Hematopoietic multipotent progenitor cell treated with erythropoietin and hydrocortisone succinate and interleukin-3 and kit ligand, for 15 days (in vitro differentiated cells): Measurements from ENCODE around the gene IL15.
"Not testable (repeated sequence)": the region's sequence is repeated elsewhere in the genome, so short reads cannot be mapped to it uniquely, and the experiment has no call there.

ENCODE experiments used
- DNase-seq: peaks from one replicate; pipeline ENCODE4 v3.0.0-alpha.2; 2015; ENCODE audit warnings: low spot score

The IL15 gene, protein sequence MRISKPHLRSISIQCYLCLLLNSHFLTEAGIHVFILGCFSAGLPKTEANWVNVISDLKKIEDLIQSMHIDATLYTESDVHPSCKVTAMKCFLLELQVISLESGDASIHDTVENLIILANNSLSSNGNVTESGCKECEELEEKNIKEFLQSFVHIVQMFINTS

DNA sequence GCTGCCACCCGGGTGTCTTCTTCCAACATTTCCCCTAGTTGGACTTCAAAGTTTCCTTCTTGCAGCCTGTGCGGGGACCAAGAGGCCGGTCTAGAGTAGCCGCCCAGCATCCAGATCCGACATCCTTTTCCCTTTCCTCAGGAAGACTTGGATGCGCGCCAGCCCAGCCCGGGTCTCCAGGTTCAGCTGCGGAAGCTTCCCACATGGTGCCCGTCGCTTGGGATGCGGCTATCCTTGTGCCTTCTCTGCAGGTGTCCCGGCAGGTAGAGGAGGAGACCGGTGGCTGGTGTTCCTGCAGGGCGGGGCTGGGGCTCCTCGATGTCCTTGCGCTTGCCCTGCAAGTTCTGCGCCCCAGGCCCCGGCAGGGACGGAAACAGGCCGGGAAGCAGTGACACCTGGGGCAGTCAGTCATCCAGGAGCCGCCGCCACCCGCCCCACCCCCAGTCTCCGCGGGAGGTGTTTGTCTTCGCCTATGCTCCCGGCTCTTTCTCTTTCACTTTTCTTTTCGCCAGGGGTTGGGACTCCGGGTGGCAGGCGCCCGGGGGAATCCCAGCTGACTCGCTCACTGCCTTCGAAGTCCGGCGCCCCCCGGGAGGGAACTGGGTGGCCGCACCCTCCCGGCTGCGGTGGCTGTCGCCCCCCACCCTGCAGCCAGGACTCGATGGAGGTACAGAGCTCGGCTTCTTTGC, at the start of gene IL15:
TSS of gene IL15 (plus strand) at position 502 of the 689 bp plus-strand sequence. CDS start 82,882 bp downstream, outside the sequence.
- peak; percentile 20 for DNase-seq

DNA sequence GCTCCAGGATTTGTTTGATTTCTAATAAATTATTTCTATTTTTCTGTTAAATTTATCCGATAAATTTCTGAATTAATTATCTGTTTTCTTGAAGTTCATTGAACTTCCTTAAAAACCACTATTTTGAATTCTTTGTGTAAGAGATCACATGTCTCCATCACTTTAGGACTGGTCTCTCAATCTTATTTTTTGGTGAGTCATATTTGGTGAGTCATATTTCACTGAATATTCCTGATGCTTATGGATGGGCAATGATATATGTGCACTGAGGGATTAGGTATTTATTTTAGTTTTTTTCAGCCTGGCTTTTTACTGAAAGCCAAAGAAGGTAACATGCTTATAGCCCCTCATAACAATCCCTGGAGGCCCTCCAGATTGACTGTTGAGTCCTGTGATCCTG, 48.5 kb upstream of the IL15 start:
- DNase-seq, result no peak

DNA sequence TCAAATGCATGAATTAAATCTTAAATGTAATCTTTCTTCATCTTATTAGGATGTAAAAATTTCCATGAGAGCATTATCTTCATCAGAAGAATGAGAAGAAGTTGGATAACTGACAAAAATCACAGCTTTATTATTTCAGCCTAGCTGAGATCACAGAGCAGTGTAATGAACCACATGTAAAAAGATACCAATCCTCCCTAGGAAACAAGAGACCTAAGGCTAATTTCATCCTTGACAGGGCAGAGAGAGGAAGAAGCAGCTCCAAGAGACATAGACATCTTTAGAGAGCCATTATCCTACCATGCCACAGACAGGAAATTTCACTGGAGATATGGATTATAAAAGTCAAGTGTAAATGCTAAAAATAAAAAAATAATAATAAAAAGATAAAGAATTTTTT, 40.9 kb upstream of the IL15 start:
- DNase-seq, result no peak

DNA sequence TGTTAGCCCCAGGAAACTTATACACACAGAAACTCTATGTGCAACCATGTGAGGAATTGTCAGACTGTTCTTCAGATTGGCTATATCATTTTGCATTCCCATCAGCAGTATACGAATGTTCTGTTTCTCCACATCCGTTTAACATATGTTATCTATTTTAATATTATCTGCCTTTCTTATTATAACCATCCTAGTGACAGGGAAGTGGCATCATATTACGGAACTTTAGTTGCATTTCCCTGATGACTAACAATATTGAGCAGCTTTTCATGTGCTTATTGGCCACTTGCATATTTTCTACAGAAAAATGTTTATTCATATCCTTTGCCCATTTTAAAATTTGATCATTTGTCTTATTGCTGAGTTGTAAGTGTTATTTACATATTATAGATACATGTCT, 36.5 kb upstream of the IL15 start:
- DNase-seq, result no peak

DNA sequence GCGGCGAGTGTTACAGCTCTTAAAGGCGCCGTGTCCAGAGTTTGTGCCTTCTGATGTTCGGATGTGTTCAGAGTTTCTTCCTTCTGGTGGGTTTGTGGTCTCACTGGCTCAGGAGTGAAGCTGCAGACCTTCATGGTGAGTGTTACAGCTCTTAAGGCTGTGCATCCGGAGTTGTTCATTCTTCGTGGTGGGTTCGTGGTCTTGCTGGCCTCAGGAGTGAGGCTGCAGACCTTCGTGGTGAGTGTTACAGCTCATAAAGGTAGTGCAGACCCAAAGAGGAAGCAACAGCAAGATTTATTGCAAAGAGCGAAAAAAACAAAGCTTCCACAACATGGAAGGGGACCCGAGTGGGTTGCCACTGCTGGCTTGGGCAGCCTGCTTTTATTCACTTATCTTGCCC, 31.7 kb upstream of the IL15 start:
- DNase-seq, result not testable (repeated sequence)

DNA sequence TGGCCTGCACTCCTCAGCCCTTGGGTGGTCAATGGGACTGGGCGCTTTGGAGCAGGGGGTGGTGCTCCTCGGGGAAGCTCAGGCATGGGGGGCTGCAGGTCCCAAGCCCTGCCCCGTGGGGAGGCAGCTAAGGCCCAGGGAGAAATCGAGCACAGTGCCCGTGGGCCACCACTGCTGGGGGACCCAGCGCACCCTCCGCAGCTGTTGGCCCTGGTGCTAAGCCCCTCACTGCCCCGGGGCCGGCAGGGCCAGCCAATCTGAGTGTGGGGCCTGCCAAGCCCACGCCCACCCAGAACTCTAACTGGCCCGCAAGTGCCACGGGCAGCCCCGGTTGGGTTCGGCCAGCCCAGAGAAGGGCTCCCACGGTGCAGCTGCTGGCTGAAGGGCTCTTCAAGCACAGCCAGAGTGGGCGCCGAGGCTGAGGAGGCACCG, 30.9 kb upstream of the IL15 start:
- no peak for DNase-seq

DNA sequence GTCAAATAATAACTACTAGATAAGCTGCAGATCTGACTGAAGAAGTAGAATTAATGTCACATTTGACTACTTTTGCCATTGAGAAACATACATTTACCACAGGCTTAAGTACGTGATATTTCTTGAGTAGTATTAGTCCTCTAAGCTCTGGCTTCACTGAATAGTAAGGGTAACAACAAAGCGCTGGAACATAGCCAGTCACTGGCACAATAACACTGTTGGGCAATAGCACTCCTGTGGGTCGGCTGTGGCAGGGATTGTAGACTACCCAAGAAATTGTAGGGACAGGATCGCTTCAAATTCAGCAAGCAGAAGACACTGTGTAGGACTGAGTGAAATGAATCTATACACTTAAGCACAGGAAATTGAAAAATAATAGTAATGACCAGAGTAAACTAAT, 27.1 kb upstream of the IL15 start:
- no peak for DNase-seq

DNA sequence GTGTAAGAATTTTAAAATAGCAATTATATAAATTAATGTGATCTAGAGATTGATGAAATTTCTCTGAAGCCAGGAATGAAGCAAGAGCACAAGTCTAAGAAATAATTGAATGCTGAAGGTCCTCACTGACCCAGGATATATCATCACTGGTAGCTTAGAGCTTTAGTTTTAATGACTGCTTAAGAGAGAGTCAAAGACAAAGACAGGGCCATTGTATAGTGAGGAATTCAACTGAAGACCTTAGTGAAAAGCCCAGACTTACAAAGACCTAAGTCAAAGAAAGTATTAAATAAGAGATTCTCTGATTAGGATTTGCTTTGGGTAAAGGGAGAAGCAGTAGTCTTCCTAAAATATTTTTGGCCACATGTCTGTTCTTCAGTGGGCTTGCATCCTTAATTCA, 26.0 kb upstream of the IL15 start:
- DNase-seq, result no peak

DNA sequence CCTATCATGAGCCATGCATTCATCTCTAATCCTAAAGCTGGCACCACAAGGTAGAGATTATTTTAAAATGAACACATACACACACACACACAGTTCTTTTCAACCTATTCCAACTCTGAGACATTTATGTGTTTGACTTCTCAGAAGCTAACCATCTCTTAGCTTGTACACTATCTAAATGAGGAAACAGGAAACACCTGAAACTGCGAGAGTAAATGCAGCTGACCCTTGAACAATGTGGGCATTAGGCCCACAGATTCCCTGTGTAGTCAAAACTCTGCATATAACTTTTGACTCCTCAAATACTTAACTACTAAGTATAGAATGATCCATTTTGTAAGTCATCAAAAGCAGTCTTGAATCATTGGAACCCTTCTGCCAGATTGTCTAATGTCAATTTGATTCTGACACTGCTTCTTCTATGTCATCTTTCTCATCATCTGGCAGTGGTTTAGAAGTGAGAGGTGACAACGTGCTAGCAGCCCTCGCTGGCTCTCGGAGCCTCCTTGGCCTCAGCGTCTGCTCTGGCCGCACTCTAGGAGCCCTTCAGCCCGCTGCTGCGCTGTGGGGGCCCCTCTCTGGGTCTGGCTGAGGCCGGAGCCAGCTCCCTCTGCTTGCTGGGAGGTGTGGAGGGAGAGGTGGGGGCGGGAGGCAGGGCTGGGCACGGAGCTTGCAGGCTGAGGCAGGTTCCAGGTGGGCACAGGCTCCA, 21.4 kb upstream of the IL15 start:
- no peak for DNase-seq

DNA sequence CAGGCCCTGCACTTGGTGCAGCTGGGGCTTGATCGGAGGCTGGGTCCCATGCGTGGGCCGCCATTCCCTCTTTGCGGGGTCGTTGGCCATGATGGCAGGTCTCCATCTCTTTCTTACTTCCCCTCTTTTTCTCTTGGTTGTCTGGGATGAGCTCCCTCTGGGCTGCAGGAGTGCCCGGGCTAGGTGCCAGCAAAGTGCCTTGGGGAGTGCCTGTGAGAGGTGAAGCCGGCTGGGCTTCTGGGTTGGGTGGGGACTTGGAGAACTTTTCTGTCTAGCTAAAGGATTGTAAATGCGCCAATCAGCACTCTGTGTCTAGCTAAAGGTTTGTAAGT, 20.8 kb upstream of the IL15 start:
- not testable (repeated sequence) for DNase-seq

DNA sequence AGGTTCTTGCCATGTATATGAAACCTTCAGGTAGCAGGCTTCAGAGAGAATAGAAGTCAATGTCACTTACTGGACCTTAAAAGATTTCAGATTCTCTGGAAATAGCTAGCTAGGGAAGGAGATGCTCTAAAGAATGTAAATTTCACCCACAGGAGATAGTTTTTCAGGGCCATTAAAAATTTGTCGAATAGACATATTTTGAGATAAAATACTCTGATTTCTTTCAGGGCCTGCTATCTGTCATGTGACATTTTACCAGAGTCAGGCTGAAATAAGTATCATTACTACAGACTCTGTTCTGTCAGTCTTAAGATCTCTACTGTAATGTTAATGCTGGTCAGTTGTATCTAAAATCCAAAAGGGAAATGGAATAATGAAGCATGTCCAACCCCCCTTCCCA, 15.7 kb upstream of the IL15 start:
- DNase-seq, result no peak

DNA sequence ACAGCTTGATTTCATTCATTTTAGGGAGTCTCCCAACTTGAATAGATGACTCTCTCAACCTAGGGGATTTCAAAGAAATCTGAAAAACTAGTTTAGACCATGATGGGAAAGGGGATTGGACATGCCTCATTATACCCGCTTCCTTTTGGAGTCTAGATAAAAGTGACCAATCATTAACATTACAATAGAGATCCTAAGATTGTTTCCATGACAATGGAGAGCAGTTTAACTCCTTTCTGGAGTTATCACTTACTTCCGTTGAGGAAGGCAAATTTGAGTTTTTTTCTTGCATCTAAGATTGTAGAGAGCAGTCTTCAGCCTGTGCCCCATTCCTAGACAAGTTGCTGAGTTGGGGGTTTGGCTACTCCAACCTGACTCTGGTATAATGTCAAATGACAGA, 11.4 kb upstream of the IL15 start:
- no peak for DNase-seq

DNA sequence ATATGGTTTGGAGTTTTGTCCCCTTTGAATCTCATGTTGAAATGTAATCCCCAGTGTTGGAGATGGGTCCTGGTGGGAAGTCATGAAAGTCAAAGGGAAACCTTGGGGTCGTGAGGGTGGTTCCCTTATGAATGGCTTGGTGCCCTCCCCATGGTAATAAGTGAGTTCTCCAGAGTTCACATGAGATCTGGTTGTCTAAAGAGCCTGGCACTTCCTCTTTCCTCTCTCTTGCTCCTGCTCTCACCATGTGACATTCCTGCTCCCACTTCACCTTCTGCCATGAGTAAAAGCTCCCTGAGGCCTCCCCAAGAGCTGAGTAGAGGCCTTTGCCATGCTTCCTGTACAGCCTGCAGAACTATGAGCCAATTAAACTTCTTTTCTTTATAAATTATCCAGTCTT, 5.5 kb upstream of the IL15 start:
- DNase-seq, result no peak

DNA sequence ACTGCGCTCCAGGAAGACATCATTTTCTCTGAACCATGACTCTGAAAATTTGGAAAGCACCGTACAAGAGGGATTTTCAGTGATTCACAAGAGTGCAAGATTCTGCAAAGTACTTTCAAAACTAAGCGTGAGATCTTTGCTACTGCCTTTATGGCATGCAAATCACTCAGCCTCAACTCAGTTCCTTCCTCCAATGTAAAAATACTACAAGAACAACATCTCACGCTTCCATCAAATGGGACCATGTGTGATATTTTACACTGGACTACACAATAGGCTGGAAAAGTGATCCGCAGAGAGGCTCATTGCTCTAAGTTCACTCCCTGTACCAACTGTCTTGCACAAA, 674 bp upstream of the IL15 start:
- no peak for DNase-seq

DNA sequence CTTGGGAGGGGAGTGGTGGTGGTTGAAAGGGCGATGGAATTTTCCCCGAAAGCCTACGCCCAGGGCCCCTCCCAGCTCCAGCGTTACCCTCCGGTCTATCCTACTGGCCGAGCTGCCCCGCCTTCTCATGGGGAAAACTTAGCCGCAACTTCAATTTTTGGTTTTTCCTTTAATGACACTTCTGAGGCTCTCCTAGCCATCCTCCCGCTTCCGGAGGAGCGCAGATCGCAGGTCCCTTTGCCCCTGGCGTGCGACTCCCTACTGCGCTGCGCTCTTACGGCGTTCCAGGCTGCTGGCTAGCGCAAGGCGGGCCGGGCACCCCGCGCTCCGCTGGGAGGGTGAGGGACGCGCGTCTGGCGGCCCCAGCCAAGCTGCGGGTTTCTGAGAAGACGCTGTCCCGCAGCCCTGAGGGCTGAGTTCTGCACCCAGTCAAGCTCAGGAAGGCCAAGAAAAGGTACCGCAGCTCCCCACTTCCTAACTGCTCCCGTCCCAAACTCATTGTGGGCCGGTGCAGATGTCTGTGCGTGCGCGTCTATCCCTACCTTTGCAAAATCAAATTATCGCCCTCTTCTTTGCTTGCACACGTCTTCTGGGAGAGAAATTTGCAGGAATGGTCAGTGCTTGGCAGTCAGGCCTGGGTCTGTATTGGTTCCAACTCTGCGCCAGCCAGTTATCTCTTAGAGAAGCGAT, 533 bp downstream of the IL15 start:
- peak; percentile 4 for DNase-seq

DNA sequence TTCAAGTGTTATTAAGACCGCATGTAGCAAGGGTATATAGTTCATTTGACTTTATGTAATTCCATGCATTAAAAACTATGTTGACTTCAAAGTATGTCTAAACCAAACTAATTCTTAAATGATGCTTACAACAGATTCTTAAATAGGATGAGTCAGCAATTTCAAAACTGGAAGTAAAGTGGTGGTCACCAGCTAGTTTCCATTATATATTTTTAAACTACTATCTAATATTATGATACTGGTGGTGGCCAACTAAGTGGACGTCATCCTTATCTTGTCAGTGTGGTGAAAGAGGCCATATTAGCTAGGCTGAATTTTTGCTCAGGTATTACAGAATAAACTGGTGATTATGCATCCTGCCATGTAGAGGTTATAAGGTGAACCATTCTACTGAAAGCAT, 1.2 kb downstream of the IL15 start:
- DNase-seq, result no peak

DNA sequence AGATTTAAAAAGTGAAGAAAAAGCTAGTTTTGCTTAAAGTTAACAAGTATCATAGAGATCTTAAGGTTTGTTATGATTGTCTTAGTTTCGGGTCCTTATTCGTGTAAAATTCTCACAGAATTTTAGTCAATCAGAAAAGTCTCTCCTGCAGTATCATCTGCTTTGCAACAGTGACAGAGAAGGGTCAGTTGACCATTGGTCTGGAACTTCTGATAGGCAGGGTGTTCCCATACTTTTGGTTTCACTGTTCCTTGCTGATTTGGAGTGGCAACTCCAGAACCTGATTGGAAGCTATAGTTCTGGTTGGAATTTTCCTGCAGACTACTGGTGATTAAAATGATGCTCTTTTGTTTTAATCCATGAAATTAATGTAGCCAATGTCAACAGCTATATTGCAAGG, 1.8 kb downstream of the IL15 start:
- DNase-seq, result no peak

DNA sequence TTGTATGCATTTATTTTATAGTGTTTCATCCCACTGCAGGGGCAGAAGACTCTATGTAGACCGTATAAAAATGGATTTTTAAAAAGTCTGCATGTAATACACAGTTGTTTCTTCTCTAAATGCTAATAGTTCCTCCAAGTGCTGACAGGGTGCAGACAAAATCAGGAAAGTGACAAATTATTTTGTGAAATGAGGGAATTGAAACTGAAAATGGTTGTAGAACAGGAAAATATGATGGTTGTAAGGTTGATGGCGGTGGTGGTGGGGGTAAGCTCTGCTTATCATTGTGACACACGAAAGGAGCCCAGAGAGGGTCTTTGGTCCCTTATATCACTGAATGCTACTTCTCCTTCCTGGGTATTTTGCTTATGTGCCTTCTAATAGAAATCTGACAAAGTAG, 4.3 kb downstream of the IL15 start:
- DNase-seq, result no peak

DNA sequence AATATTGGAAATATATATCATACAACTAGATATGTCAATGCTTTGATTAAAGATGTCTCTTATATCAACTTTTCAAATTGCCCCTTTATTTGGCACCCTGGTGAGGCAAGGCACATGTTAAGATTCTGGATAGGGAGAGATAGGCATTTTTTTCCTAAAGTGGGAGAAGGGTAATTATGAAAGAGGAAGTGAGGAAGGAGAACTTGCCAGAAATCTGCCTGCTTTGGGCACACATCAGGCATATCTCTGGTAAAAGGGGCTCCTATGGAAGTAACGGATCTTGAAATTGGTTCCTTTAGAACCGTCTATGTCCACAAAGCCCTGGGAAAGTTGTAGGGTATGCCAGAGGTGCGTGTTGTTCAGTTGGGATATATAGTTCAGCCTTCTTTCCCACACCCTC, 5.7 kb downstream of the IL15 start:
- no peak for DNase-seq

DNA sequence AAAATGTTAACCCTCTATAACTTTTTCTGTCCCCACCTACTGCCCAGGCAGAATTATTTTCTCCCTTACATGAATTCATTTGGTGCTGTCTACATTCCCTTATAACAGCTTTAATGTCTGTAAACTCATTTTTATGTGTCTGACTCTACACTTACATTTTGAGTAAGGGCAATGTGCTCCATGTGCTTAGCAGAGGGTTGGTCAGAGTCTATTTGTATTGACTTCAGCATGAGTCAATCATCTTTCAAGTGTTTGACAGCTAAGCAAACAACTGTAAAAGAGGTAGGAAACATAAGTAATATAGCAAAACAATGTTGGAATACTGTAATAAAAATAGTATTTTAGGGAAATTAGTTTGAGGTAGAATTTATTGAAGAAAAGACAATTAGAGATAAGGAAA, 6.3 kb downstream of the IL15 start:
- DNase-seq, result no peak

DNA sequence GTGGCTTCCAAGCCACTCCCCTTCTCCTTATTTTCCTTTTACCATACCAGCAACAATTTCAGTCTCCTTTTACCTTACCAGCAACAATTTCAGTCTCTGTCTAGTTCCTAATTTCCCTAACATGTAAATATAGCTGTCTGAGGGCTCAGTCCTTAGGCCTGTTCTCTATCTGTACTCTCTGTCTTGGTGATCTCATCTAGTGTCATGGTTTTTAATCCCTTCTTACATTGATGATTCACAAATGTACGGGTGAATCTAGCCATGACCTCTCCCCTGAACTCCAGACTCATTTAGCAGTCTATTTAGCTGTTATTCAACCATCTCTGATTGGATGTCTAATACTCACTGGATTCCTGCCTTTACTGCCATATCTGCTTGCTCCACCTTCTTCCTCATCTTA, 7.2 kb downstream of the IL15 start:
- DNase-seq, result no peak

DNA sequence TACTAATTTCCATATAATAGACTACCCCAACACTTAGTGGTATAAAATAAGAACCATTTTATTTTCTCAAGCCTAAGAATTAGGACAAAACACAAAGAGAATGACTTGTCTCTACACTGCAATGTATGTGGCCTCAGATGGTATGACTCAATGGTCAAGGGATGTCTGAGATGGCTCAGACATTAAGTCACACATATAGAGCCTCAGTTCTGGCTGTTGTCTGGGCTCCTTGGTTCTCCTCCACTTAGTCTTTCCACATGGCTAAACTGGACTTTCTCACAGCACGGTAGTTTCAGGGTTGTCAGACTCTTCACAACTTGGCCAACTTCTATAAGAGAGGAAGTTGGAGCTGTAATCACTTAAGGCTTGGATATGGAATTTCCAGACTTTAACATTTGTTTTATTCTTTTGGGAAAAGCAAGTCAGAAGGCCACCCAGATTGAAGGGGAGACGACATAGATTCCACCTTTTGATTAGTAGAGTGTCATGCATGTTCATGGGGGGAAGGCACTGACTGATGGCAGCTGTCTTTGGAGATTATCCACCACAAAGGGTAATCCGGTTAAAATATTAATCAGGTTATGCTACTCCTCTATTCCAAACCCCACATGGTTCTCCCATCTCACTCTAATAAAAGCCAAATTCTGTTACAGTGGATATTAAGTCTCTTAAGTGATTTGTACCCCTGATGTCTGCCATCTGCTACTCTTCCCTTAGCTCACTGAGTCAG, 9.4 kb downstream of the IL15 start:
- no peak for DNase-seq

DNA sequence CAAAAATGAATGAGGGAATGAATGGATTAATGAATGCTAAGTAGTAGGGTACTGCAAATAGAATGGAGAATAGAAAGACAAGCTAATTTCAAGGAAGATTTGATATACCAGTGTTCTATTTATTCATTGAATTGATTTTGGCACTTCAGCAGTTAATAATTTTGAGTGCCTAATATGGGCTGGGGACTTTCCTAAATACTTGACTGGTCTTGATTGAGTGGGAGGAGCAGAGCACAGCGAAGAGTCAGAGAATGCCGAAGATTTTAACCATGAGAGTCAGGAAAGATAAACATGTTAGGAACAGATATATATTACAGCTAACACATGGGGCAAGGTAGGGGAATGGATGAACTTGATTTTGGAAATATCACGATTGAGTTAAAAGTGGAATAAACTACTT, 10.6 kb downstream of the IL15 start:
- no peak for DNase-seq
